ENCODE results near the gene ZNF79. TPM values are rescaled to one million over a fixed set of nuclear protein-coding genes. Genes with fewer than 3 reads are reported as not detected.
A peak's percentile ranks its signal among the peaks of the same experiment; 100 is the strongest.

ZNF79 gene
- total and polyA plus RNA-seq, 9 of the 15 experiments (the other 6 are each of a cell fraction or from before 2014, with no cell fraction given): 0.62 to 7.0 (median 4.1) TPM

DNA sequence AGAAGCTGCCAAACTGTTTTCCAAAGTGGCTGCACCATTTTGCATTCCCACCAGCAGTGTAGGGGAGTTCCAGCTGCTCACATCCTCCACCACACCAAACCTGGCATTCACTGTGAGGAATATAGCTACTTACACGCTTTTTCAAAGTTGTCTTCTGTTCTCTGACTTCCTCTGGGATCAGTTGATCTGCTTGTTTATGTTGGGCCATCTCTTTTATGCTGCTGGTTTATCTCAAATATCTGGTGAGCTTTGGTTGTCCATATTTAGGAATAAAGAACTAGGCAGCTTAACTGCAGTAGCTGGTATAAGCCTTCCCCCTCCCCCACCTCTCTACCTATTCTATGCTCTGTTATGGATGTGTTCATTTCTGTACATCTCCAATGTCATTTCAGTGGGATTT, 8.5 kb upstream of the ZNF79 start:
- no peak overlapping the region for H3K4me2 ChIP-seq (ENCODE audit: insufficient read depth, low read length)
- no peak overlapping the region for H3K27ac ChIP-seq (ENCODE audit: extremely low read depth, low read depth, low read length)
- ATAC-seq: no peak
- in situ Hi-C loops (cut with MboI): no loop called here
- H3K9me3 ChIP-seq (replicated peaks; ENCODE audit: control insufficient read depth, insufficient read depth, low read depth, low read length): no peaks in the 10 kb centered on the region
- POLR2A ChIA-PET: interaction anchor here (1.1 to 1.5 kb wide), 2 partner anchors 9 to 13 kb away, joined by 5 to 6 read pairs; partner anchors contain the start of gene ZNF79
- CTCF ChIA-PET (ENCODE audit: low intra/inter-chr PET ratio): no interaction called here
- H3K36me3 ChIP-seq (ENCODE audit: control insufficient read depth, insufficient read depth, low read length): no peaks in the 10 kb centered on the region
- DNase-seq (ENCODE audit: extremely low read depth in 1 of 4, low spot score in 3 of 4): no peak
- H4K20me1 ChIP-seq (replicated peaks; ENCODE audit: control insufficient read depth, insufficient read depth, low read length): 0 out of 2 replicates have a peak, but pooled peaks cover 4% of the 10 kb centered on the region
- H3K79me2 ChIP-seq (ENCODE audit: control insufficient read depth, insufficient read depth, low read length): no peaks in the 10 kb centered on the region
- intact Hi-C loops (cut with micrococcal nuclease): no loop called here
- H3K4me1 ChIP-seq (replicated peaks in 1 of 2; ENCODE audit: control insufficient read depth in 2 of 2, insufficient read depth in 2 of 2, low read length in 2 of 2): peaks cover 12 to 14% of the 10 kb centered on the region in 2 experiments; a peak in 4 of 5 replicates
- BruUV-seq (replicated peaks): no TSS peak
- FAIRE-seq: peak; percentile 11
- 23% methylated on average over 1 of the region's 1 CpG for WGBS (ENCODE audit: insufficient coverage, low coverage, missing lambda C conversion rate)
- no peaks in the 10 kb centered on the region for H3K27me3 ChIP-seq (ENCODE audit: control insufficient read depth in 2 of 2, insufficient read depth in 2 of 2, low read length in 2 of 2)
- no peaks in the 10 kb centered on the region for H3K9me1 ChIP-seq (ENCODE audit: control insufficient read depth, insufficient read depth, low read length)
- no peak overlapping the region for H3K9ac ChIP-seq (ENCODE audit: insufficient read depth in 1 of 2, low read depth in 2 of 2, low read length in 2 of 2)
- no peak for TF ChIP-seq E2F1 (CRISPR knock-in tag; IDR thresholded peaks at IDR 0.05)
- no peak for TF ChIP-seq PBX2 (CRISPR knock-in tag; IDR thresholded peaks at IDR 0.05; ENCODE audit: low read depth)
- no peak for TF ChIP-seq PBX2 (tag; conservative IDR thresholded peaks at IDR 0.05; ENCODE audit: low read depth)
- TF ChIP-seq CBX2 (IDR thresholded peaks at IDR 0.05; ENCODE audit: insufficient read depth, low read length, poor library complexity, severe bottlenecking): no peak
- TF ChIP-seq ZNF224 (CRISPR knock-in tag; IDR thresholded peaks at IDR 0.05): no peak
- no peak for TF ChIP-seq CREB3 (tag; conservative IDR thresholded peaks at IDR 0.05; ENCODE audit: low read depth)
- TF ChIP-seq, protein P1, sequence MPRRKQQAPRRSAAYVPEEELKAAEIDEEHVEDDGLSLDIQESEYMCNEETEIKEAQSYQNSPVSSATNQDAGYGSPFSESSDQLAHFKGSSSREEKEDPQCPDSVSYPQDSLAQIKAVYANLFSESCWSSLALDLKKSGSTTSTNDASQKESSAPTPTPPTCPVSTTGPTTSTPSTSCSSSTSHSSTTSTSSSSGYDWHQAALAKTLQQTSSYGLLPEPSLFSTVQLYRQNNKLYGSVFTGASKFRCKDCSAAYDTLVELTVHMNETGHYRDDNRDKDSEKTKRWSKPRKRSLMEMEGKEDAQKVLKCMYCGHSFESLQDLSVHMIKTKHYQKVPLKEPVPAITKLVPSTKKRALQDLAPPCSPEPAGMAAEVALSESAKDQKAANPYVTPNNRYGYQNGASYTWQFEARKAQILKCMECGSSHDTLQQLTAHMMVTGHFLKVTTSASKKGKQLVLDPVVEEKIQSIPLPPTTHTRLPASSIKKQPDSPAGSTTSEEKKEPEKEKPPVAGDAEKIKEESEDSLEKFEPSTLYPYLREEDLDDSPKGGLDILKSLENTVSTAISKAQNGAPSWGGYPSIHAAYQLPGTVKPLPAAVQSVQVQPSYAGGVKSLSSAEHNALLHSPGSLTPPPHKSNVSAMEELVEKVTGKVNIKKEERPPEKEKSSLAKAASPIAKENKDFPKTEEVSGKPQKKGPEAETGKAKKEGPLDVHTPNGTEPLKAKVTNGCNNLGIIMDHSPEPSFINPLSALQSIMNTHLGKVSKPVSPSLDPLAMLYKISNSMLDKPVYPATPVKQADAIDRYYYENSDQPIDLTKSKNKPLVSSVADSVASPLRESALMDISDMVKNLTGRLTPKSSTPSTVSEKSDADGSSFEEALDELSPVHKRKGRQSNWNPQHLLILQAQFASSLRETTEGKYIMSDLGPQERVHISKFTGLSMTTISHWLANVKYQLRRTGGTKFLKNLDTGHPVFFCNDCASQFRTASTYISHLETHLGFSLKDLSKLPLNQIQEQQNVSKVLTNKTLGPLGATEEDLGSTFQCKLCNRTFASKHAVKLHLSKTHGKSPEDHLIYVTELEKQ (CRISPR knock-in tag; IDR thresholded peaks at IDR 0.05): no peak
- TF ChIP-seq MEF2A (IDR thresholded peaks at IDR 0.05; ENCODE audit: control insufficient read depth, low read depth, low read length): no peak
- TF ChIP-seq ZNF436 (CRISPR knock-in tag; IDR thresholded peaks at IDR 0.05): no peak
- TF ChIP-seq CCNT2 (IDR thresholded peaks at IDR 0.05; ENCODE audit: borderline replicate concordance, extremely low read depth, insufficient read length, low read depth, low read length): no peak
- no peak for TF ChIP-seq RBM17 (IDR thresholded peaks at IDR 0.05; ENCODE audit: borderline replicate concordance, low read depth, low read length)
- no peak for TF ChIP-seq PHTF2 (CRISPR knock-in tag; IDR thresholded peaks at IDR 0.05)
- TF ChIP-seq RAD21 (CRISPR knock-in tag; conservative IDR thresholded peaks at IDR 0.05 in 1 of 2, IDR thresholded peaks at IDR 0.05 in 1 of 2): no peak
- H3K4me3 ChIP-seq: no peak overlapping the region
- H2AFZ ChIP-seq (ENCODE audit: low read depth, low read length): no peak overlapping the region
